Heart left ventricle (tissue), 16 donors: ENCODE measurements around the gene KRTAP22-1. TPM values are rescaled to one million over a fixed set of nuclear protein-coding genes. Genes with fewer than 3 reads are reported as not detected.

Experiments
- ATAC-seq, 4 donors: fragments of 200-7000 bp; cut with Tn5 transposase; one replicate each; pipeline ENCODE4 v1.9.1; 2020 to 2022; ENCODE audit warnings: moderate library complexity in 4 of 4, mild to moderate bottlenecking in 3 of 4, moderate number of reproducible peaks in 1 of 4
- DNase-seq, 5 donors: peaks; one replicate each; pipeline ENCODE4 v3.0.0-alpha.2; 2020
- H3K27ac ChIP-seq, 12 donors: fragments of 200-600 bp; sonication (generic) in 4 of 12; one replicate each; pipeline versions ENCODE4 v1.5.0 to v1.8.0; 2016 to 2022; ENCODE audit warnings: mild to moderate bottlenecking in 2 of 12
- H3K27me3 ChIP-seq, 9 donors: fragments of 200-600 bp; sonication (generic) in 2 of 9; one replicate each; pipeline versions ENCODE4 v1.5.1 to v1.8.0; 2016 to 2022; ENCODE audit warnings: mild to moderate bottlenecking in 3 of 9
- H3K36me3 ChIP-seq, 9 donors: fragments of 200-600 bp; sonication (generic) in 2 of 9; one replicate each; pipeline versions ENCODE4 v1.5.0 to v1.8.0; 2018 to 2022; ENCODE audit warnings: mild to moderate bottlenecking in 2 of 9
- H3K4me1 ChIP-seq, 12 donors: fragments of 200-600 bp; sonication (generic) in 4 of 12; one replicate each; pipeline versions ENCODE4 v1.5.0 to v1.8.0; 2016 to 2022; ENCODE audit warnings: mild to moderate bottlenecking in 3 of 12
- H3K4me3 ChIP-seq, 12 donors: fragments of 200-600 bp; sonication (generic) in 4 of 12; one replicate each; pipeline versions ENCODE4 v1.5.0 to v1.8.0; 2017 to 2022; ENCODE audit warnings: mild to moderate bottlenecking in 9 of 12, moderate library complexity in 4 of 12
- H3K9me3 ChIP-seq, 12 donors: fragments of 200-600 bp; sonication (generic) in 4 of 12; one replicate each; pipeline versions ENCODE4 v1.5.0 to v1.8.0; 2016 to 2022; ENCODE audit warnings: mild to moderate bottlenecking in 1 of 12
- POLR2A ChIP-seq, 2 donors: fragments of 450-650 bp; IDR thresholded peaks; one replicate each; pipeline ENCODE4 v1.6.1; 2017; ENCODE audit warnings: antibody characterized with exemption in 2 of 2, mild to moderate bottlenecking in 2 of 2, moderate library complexity in 2 of 2
- WGBS, 4 donors: extraction: QIAGEN DNeasy Blood & Tissue Kit in 2 of 4; methylation state at CpG; one replicate each; pipeline versions ENCODE4 v1.1.5 to v1.1.7; 2013 to 2018; 5-methylcytosine and 5-hydroxymethylcytosine counted together
- intact Hi-C, 10 donors: fragments of 100-400 bp; cut with DNase I; formaldehyde crosslinking; loops; one replicate each; pipeline versions ENCODE4 v1.11.1 to v1.14.2; 2022
- polyA plus RNA-seq, 2 donors: library from polyadenylated mRNA; stranded (reverse); fragments of 200-250 nt; gene quantifications; one replicate each; pipeline ENCODE4 v1.2.3, GENCODE V29; 2013
- total RNA-seq, 9 donors: library from RNA; depleted of rRNA in 2 of 9; stranded (reverse); fragments of >200 nt in 2 of 9; fragmentation: NEBNext Ultra II Directional in 3 of 9; extraction: Animal tissue kit (Norgen Biotek cat#: 25700) in 3 of 9; gene quantifications; one replicate each; pipeline versions ENCODE4 v1.1.0 to v1.2.4, GENCODE V29; 2016 to 2023
- TF ChIP-seq, protein P1 (sequence below), 12 donors: fragments of 200-600 bp; sonication (generic) in 4 of 12; IDR thresholded peaks; one replicate each; pipeline versions ENCODE4 v1.5.0 to v1.8.0; 2018 to 2022; ENCODE audit warnings: antibody characterized with exemption in 12 of 12, mild to moderate bottlenecking in 5 of 12
- donor health status: ischemic (EF 13 %, LVEDD 7.1; RV severe dilation, severe dysfunction).
- donor health status: healthy with polysubstance abuse.
- donor health status: DM: no; HTN: yes; CAD: no.
- donor health status: DM: no; HTN: no; CAD: no.
- donor health status: ischemic (EF 25% LVEDD 6.9; RV normal size, moderate dysfunction).
- donor health status: ischemic (EF 25% LVEDD 5.7; RV mildly dilated, moderate dysfunction).
- donor health status: healthy.
- donor health status: DM: yes; HTN: yes; CAD: no.
- donor health status: ischemic (EF 35%, LVEDD 5.7; RV mildly dilated, moderate dysfunction).
- donor health status: nonischemic (EF 11% LVEDD 7.7; RV severe dilation, severe dysfunction).
- donor health status: DM: yes; HTN: yes; CAD: no.
- donor health status: PGD.
- donor health status: ischemic (EF 29% LVEDD 5.4; RV normal size, mild dysfunction).
- donor health status: nonischemic (EF 23%, LVEDD 6.1; RV moderate dilation, normal function).

The KRTAP22-1 gene
- total and polyA plus RNA-seq, 11 donors, result not detected

DNA sequence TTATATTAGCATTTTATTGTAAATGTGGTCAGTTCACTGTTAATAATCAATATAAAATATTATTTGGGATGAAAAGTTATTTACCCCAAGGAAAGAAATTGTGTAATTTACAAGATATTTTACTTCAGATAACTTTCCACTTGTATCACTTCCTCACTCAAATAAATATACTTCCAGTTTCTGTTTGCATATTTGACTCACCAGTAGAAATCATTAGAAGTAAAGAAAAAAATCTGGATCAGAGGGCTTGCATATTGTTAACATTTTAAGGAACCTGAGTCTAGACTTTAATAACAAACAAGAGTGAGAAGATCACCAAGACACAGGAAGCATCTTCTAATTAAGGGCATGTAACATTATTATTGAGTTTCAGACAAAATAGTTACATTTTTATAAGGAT is 19.2 kb downstream of the KRTAP22-1 start:
- H3K9me3 ChIP-seq, result no peaks in the 10 kb centered on the region

DNA sequence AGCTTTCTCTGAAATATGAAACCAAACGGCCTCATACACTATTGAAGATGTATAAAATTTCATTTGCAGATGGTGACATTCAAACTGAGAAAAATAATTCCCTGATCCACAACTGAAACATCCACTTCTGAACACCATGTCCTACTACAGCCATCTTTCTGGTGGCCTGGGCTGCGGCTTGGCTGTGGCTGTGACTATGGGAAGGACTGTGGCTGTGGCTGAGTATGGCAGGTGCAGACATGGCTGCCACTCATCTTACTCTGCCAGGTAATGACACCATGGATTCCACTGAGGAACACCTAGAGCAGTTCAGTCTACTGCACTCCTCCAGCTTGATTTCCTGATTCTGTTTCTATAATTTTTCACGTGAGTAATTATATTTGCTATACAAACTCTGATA is 19.6 kb downstream of the KRTAP22-1 start, which contains the start of gene KRTAP20-4:
KRTAP20-4 (plus strand) TSS at position 106 of the 400 bp plus-strand sequence.
- no peak for TF ChIP-seq POLR2A (IDR thresholded peaks at IDR 0.05)
- TF ChIP-seq, protein P1, sequence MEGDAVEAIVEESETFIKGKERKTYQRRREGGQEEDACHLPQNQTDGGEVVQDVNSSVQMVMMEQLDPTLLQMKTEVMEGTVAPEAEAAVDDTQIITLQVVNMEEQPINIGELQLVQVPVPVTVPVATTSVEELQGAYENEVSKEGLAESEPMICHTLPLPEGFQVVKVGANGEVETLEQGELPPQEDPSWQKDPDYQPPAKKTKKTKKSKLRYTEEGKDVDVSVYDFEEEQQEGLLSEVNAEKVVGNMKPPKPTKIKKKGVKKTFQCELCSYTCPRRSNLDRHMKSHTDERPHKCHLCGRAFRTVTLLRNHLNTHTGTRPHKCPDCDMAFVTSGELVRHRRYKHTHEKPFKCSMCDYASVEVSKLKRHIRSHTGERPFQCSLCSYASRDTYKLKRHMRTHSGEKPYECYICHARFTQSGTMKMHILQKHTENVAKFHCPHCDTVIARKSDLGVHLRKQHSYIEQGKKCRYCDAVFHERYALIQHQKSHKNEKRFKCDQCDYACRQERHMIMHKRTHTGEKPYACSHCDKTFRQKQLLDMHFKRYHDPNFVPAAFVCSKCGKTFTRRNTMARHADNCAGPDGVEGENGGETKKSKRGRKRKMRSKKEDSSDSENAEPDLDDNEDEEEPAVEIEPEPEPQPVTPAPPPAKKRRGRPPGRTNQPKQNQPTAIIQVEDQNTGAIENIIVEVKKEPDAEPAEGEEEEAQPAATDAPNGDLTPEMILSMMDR (IDR thresholded peaks at IDR 0.05), result no peak
- H3K4me1 ChIP-seq, result no peaks in the 10 kb centered on the region
- no peak within 1 kb of the TSS for H3K4me3 ChIP-seq
- intact Hi-C loops, result no loop called here
- peaks cover 0 to 2% (median 0%) of the 10 kb centered on the region in 12 donors for H3K9me3 ChIP-seq
- no peak for ATAC-seq
- no peaks in the 10 kb centered on the region for H3K36me3 ChIP-seq
- WGBS, 4 donors, result 81 to 86% (median 83%) methylated on average over 3 of the region's 3 CpGs
- no peaks in the 10 kb centered on the region for H3K27me3 ChIP-seq
- no peak for DNase-seq
- H3K27ac ChIP-seq, result no peak within 1 kb of the TSS

More for the DNA sequence above, 19.2 kb downstream of the KRTAP22-1 start:
- TF ChIP-seq, protein P1 (IDR thresholded peaks at IDR 0.05), result no peak
- no peak for TF ChIP-seq POLR2A (IDR thresholded peaks at IDR 0.05)
- no peak overlapping the region for H3K27ac ChIP-seq
- intact Hi-C loops, result no loop called here
- ATAC-seq, result no peak
- no peaks in the 10 kb centered on the region for H3K27me3 ChIP-seq
- H3K4me3 ChIP-seq, result no peak overlapping the region
- DNase-seq, result no peak
- no peaks in the 10 kb centered on the region for H3K4me1 ChIP-seq
- no peaks in the 10 kb centered on the region for H3K36me3 ChIP-seq

DNA sequence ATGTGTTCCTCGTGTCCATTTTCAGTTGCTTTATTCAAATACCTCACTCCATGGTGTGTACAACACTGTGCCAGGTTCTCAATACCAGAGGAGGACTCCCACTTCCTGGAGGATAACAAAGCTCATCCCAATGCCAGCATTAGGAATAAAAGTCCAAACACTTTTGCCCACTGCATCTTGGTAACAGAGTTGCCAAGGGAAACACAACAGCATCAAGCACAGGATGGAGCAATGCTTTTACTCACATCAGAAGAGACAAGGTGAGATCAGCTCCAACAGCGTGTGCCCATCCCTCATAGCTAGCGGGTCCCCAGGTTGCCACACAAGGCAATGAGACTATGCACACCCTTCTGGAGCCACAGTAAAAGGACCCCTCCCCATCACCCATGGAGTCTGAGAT is 22.5 kb downstream of the KRTAP22-1 start:
- peaks cover 0 to 3% (median 0%) of the 10 kb centered on the region in 12 donors for H3K9me3 ChIP-seq
- H3K4me1 ChIP-seq, result no peaks in the 10 kb centered on the region
- H3K27ac ChIP-seq, result no peak overlapping the region
- no peaks in the 10 kb centered on the region for H3K27me3 ChIP-seq
- no peak for ATAC-seq
- H3K36me3 ChIP-seq, result no peaks in the 10 kb centered on the region
- no peak for TF ChIP-seq POLR2A (IDR thresholded peaks at IDR 0.05)
- TF ChIP-seq, protein P1 (IDR thresholded peaks at IDR 0.05), result no peak
- WGBS, 4 donors, result 78 to 88% (median 84%) methylated on average over 3 of the region's 3 CpGs
- no peak for DNase-seq
- no peak overlapping the region for H3K4me3 ChIP-seq
- intact Hi-C loops, result no loop called here

- TF ChIP-seq, protein P1 (IDR thresholded peaks at IDR 0.05), result no peak
- TF ChIP-seq POLR2A (IDR thresholded peaks at IDR 0.05), result no peak
- ATAC-seq (no peak), DNase-seq (no peak)
- Histone ChIP-seq H3K4me3 (no peak overlapping the region), H3K4me1 (no peaks in the 10 kb centered on the region), H3K27me3 (no peaks in the 10 kb centered on the region), H3K36me3 (no peaks in the 10 kb centered on the region), H3K27ac (no peak overlapping the region), H3K9me3 (peaks cover 0 to 3% (median 0%) of the 10 kb centered on the region in 12 donors)
- 69 to 78% (median 74%) methylated on average over 4 of the region's 4 CpGs for WGBS, 4 donors
- intact Hi-C loops, result no loop called here
These were observed 24.7 kb downstream of the KRTAP22-1 start for GRCh38 chr21:30625449-30626165.
